ACC112 (cell line): ENCODE results near the gene C12orf75.
"Not testable (repeated sequence)": the region's sequence is repeated elsewhere in the genome, so short reads cannot be mapped to it uniquely, and the experiment has no call there.

Source experiments
- H2AFZ ChIP-seq: fragments of 200-600 bp; sonication (generic); one replicate; pipeline ENCODE4 v1.6.0; 2017; ENCODE audit warnings: antibody characterized with exemption, low read length; ENCODE audit not compliant: unreplicated experiment
- H3K27ac ChIP-seq: fragments of 200-600 bp; sonication (generic); 2 replicates; pipeline ENCODE4 v1.5.1; 2014; ENCODE audit warnings: low read depth, mild to moderate bottlenecking, antibody characterized with exemption, low read length, moderate library complexity
- H3K27me3 ChIP-seq: fragments of 200-600 bp; sonication (generic); 2 replicates; pipeline ENCODE4 v1.6.1; 2014; ENCODE audit warnings: mild to moderate bottlenecking, antibody characterized with exemption, low read length, moderate library complexity, mixed read lengths; ENCODE audit not compliant: insufficient read depth
- H3K36me3 ChIP-seq: fragments of 200-600 bp; sonication (generic); 2 replicates; pipeline ENCODE4 v1.6.1; 2016; ENCODE audit warnings: mild to moderate bottlenecking, antibody characterized with exemption, low read length, moderate library complexity, mixed read lengths; ENCODE audit not compliant: insufficient read depth
- H3K4me1 ChIP-seq: fragments of 200-600 bp; sonication (generic); one replicate; pipeline ENCODE4 v1.6.1; 2016; ENCODE audit warnings: low read length, mixed read lengths; ENCODE audit not compliant: insufficient read depth, unreplicated experiment, control insufficient read depth
- H3K4me3 ChIP-seq: fragments of 200-600 bp; sonication (generic); 2 replicates; pipeline ENCODE4 v1.5.1; 2014; ENCODE audit warnings: mild to moderate bottlenecking, low read depth, low read length
- H3K79me2 ChIP-seq: fragments of 200-600 bp; sonication (generic); one replicate; pipeline ENCODE4 v1.6.0; 2016; ENCODE audit warnings: low read length; ENCODE audit not compliant: control insufficient read depth, unreplicated experiment, insufficient read depth

Gene C12orf75

DNA sequence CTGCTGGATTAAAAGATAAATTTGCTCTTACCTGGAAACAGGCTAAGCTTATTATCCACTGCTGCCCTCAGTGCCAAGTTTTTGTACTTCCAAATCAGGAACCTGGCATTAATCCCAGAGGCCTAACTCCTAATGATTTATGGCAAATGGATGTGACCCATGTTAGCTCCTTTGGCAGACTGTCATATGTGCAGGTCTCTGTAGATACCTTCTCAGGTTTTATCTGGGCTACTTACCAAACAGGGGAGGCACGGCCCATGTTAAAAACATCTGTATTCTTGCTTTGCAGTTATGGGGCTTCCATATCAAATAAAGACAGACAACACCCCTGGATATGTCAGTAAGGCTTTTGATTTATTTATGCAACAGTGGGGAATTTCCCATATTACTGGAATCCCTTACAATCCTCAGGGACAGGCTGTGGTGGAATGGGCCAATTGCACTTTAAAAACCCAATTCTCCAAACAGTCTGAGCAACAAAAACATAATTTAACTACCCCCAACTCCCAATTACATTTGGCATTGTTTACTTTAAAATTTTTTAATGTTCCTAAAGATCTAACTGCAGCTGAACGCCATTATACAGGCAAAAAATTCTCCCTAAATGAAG, 19.9 kb upstream of the C12orf75 start:
- not testable (repeated sequence) for H3K27me3 ChIP-seq, H3K36me3 ChIP-seq, H3K79me2 ChIP-seq, H3K27ac ChIP-seq, H2AFZ ChIP-seq, H3K4me3 ChIP-seq
- peaks cover 11% of the 10 kb centered on the region for H3K4me1 ChIP-seq

DNA sequence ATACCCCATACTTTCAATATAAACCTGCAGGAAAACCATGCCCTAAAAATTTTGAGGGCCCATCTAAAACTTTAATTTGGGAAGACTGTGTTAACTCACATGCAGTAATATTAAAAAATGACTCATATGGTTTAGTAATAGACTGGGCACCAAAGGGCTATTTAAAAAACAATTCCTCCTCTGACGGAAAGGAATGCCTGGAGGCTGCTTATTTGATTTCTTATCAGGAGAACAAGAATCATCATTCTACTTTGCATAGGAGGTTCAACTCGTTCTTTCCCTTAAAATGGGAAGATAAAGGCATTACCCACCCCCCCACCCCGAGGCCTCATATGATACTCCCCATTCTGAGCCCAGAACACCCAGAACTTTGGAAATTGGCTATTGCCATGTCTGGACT, 18.6 kb upstream of the C12orf75 start:
- H3K27ac ChIP-seq, H3K27me3 ChIP-seq, H3K36me3 ChIP-seq, H2AFZ ChIP-seq, H3K4me3 ChIP-seq, H3K79me2 ChIP-seq: not testable (repeated sequence)
- H3K4me1 ChIP-seq: peaks cover 18% of the 10 kb centered on the region

DNA sequence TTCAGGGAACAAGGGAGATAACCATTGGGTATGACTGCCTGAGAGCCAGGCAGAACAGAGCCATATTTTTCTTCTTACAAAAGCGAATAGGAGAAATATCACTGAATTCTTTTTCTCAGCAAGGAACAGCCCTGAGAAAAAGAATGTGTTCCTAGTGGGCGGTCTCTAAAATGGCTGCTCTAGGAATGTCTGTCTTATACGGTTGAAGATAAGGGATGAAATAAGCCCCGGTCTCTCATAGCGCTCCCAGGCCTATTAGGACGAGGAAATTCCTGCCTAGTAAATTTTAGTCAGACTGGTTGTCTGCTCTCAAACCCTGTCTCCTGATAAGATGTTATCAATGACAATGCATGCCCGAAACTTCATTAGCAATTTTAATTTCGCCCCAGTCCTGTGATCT, 16.7 kb upstream of the C12orf75 start:
- not testable (repeated sequence) for H3K79me2 ChIP-seq, H3K36me3 ChIP-seq, H3K4me3 ChIP-seq, H2AFZ ChIP-seq, H3K27ac ChIP-seq, H3K27me3 ChIP-seq
- H3K4me1 ChIP-seq: peaks cover 28% of the 10 kb centered on the region

DNA sequence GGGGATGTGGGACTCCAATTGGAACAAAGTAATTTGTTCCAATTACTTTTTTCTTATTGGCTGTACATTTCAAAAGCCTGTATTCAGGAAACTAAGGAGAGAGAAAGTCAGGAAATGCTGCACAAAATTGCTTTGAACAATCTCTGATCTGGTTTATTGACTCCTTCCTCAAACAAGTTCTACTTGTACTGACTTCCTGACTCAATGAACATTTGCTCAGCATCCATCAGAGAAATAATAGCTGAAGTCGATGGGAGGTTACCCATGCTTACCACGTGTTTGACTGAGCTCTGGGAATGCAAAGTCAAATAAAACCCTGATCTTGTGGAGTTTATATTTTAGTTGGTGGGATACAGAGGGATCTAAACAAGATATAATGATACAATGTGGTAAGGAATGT, 15.4 kb upstream of the C12orf75 start:
- no peak overlapping the region for H3K4me3 ChIP-seq
- no peaks in the 10 kb centered on the region for H3K79me2 ChIP-seq
- H3K27ac ChIP-seq: no peak overlapping the region
- no peak overlapping the region for H2AFZ ChIP-seq
- peaks cover 4% of the 10 kb centered on the region; the same call in 1 of the 2 replicates for H3K36me3 ChIP-seq
- H3K27me3 ChIP-seq: no peaks in the 10 kb centered on the region
- H3K4me1 ChIP-seq: peaks cover 28% of the 10 kb centered on the region

DNA sequence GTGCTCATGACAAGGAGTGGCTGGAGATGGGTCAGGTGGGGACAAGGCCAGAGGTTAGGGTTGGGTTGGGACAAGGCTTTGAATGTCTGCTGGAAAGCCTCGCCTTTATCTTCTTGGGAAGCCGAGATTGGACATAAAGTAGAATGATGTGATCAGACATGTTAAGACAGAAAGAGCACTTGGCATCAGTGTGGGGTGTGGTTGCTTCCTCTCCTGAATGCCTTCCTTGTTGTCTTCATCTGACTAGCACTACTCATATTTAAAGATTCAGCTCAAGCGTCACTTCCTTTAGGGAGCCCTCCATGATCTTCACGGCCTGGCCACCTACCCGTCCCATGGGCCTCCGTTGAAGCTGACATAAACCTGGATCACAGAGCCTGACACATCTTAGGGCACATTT, 14.8 kb upstream of the C12orf75 start:
- H3K27me3 ChIP-seq: no peaks in the 10 kb centered on the region
- H3K79me2 ChIP-seq: no peaks in the 10 kb centered on the region
- no peak overlapping the region for H3K4me3 ChIP-seq
- H3K4me1 ChIP-seq: peaks cover 23% of the 10 kb centered on the region
- H3K36me3 ChIP-seq: peaks cover 4% of the 10 kb centered on the region; the same call in 1 of the 2 replicates
- H2AFZ ChIP-seq: no peak overlapping the region
- no peak overlapping the region for H3K27ac ChIP-seq

DNA sequence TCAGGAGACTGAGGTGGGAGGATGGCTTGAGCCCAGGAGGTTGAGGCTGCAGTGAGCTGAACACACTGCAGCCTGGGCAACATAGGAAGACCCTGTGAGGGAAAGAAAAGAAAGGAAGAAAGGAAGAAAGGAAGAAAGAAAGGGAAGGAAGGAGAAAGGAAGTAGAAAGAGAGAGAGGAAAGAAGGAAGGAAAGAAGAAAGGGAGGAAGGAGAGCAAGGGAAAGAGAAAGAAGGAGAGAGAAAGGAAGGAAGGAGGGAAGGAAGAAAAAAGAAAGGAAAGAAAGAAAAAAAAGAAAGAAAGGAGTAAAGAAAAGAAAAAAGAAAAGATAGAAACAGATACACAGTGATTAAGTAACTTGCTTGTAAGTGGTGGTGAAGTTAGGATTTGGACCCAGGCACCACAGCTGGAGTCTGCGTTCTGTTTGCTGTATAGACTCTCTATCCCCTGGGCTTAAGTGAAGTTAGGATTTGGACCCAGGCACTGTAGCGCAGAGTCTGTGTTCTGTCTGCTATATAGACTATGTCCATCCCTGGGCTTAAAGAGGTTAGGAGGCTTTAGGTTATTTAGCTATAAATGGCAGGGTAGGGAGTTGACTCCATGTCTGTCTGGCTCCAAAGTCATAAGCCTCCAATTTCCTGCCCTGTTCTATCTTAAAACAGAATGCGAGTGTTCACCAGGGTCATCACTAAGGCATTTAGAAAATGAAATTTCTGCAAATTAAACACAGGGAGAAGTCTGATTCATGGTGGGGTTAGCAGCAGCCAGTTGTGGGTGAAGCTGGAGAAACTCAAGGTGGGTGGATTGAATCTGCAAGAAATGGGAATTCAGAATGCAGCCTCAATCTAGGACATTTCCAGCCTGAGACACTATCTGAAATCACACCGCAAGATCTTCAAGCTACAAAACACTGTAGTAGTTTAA, 13.3 kb upstream of the C12orf75 start:
- peak overlapping the region; percentile 10 for H2AFZ ChIP-seq

DNA sequence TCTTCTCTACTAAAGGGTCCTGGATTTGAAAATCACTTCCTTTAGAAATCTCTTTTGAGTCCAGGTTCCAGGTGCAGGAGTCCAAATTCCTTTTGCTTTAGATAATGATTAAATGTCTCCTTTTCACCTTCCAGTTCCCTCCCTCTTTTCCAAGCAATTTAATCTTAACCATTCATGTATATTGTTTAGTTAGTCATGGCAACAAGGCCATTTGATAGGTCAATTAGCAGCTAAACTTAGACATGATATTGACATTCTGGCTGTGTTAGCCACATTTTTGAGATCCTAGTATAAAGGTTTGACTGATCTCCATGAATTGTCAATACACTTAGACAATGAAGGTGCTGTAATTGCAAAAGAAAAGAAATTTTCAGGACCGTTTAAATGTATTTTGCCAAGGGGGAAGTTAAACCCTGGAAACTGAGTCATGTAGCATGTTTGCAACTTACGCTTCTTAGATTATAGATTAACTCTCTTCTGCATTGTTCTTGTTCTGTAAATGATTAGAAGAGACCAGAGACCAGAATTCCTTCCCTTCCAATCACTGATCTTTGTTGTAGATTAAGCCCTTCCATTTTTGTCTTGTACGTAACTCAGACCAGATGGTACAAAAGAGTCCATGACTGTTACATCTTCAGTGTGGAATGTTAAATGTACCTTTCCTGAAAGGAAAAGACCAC, 12.4 kb upstream of the C12orf75 start:
- Histone ChIP-seq H3K36me3 (peaks cover 4% of the 10 kb centered on the region; the same call in 1 of the 2 replicates), H2AFZ (no peak overlapping the region), H3K4me3 (no peak overlapping the region), H3K4me1 (peaks cover 18% of the 10 kb centered on the region), H3K27me3 (no peaks in the 10 kb centered on the region), H3K79me2 (no peaks in the 10 kb centered on the region), H3K27ac (no peak overlapping the region)

More for the DNA sequence above, 13.3 kb upstream of the C12orf75 start:
- no peaks in the 10 kb centered on the region for H3K27me3 ChIP-seq
- H3K36me3 ChIP-seq: peaks cover 4% of the 10 kb centered on the region; the same call in 1 of the 2 replicates
- peak overlapping the region; percentile 6; the same call in 1 of the 2 replicates for H3K27ac ChIP-seq
- H3K79me2 ChIP-seq: no peaks in the 10 kb centered on the region
- H3K4me1 ChIP-seq: peaks cover 18% of the 10 kb centered on the region
- no peak overlapping the region for H3K4me3 ChIP-seq

DNA sequence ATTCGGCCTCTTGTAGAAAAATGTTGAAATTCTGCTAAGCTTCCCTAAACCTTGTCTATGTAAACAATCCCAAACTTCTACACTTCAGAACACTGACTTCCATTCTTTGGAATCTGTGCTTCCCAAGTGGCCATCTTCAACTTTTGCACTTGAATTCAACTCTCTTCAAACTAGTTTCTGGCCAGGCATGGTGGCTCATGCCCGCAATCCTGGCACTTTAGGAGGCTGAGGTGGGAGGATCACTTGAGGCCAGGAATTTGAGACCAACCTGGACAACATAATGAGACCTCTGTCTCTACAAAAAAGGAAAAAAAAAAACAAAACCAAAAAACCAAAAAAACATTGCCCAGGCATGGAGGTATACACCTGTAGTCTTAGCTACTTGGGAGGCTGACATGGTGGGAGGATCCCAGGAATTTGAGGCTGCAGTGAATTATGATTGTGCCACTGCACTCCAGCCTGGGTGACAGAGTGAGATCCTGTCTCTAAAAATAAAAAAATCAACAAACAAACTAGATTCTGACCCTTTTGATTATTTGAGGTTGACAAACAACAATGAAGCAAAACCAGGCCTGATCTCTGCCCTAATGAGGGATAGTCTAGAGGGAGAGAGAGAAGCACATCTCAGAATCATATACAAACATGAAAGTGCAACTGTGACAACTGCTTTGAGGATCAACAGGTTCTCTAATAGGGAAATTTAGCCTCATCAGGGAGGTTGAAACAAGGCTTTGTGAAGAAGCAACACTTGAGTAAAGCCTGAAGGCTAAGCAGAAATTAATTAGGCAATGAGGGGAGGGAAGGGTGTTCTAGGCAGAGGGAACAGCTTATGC, 11.6 kb upstream of the C12orf75 start:
- Histone ChIP-seq H3K27me3 (no peaks in the 10 kb centered on the region), H3K4me1 (peaks cover 18% of the 10 kb centered on the region), H3K4me3 (no peak overlapping the region), H3K79me2 (no peaks in the 10 kb centered on the region), H2AFZ (no peak overlapping the region), H3K27ac (no peak overlapping the region), H3K36me3 (peaks cover 4% of the 10 kb centered on the region; the same call in 1 of the 2 replicates)

DNA sequence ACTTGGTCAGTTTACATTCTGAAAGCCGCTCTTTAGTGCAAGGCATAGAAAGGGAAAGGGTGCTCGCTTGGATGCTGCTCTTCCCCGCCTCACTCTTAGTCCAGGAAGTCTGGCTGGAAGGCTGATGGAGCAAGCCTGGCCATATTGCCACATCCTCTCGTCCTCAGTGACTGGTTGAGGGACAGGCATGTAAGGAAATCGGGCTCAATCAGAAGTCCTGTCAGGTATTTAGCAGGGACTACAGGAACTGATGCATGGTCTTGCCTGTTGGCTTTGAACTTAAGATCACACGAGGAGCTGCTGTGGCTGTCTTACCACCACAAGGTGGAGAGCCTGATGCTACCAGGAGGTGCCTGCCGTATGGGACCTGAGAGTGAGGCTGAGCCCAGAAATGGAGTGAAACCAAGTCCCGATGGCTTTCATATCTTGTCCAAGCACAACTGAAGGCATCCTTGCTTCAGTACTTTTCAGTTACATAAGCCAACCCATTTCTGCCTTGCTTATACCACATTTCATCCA, 10.7 kb upstream of the C12orf75 start:
- H3K36me3 ChIP-seq: peaks cover under 1% of the 10 kb centered on the region; the same call in 1 of the 2 replicates
- H3K4me1 ChIP-seq: peaks cover 18% of the 10 kb centered on the region
- no peak overlapping the region for H3K27ac ChIP-seq
- H3K79me2 ChIP-seq: no peaks in the 10 kb centered on the region
- H2AFZ ChIP-seq: no peak overlapping the region
- no peak overlapping the region for H3K4me3 ChIP-seq
- no peaks in the 10 kb centered on the region for H3K27me3 ChIP-seq

DNA sequence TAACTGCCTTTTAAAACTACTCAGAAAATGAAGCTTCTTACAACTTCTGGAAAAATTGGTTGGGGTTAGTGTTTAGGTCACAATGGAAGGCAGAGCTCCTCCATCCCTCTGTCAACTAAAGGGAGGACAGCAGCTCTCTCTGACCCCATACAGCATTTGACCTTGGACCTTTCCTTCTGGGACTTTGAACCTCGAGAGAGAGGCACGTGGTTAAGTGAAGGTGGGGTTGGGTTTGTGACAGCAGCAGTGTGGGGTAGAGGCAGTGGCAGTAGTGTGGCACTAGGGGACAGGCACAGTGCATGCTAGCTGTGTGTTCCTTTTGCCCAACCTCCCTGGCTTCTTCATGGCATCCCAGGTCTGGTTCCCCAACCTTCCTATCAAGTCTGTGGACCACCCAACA, 9.4 kb upstream of the C12orf75 start:
- no peaks in the 10 kb centered on the region for H3K79me2 ChIP-seq
- no peak overlapping the region for H3K27ac ChIP-seq
- no peaks in the 10 kb centered on the region for H3K36me3 ChIP-seq
- H3K27me3 ChIP-seq: no peaks in the 10 kb centered on the region
- no peak overlapping the region for H3K4me3 ChIP-seq
- H3K4me1 ChIP-seq: peaks cover 13% of the 10 kb centered on the region
- H2AFZ ChIP-seq: no peak overlapping the region
